Keratinocyte (primary cell): Measurements from ENCODE around the gene MIB1. TPM values are rescaled to one million over a fixed set of nuclear protein-coding genes. Genes with fewer than 3 reads are reported as not detected.

Experiments
- DNase-seq: peaks from one replicate; pipeline ENCODE4 v3.0.0-alpha.2; 2011; ENCODE audit warnings: low read depth, missing footprints, low spot score
- FAIRE-seq: peaks from 2 replicates; lab custom pipeline; 2011; peaks lifted over from hg19 to GRCh38; lab: Jason Lieb, UNC
- H2AFZ ChIP-seq: 2 replicates; pipeline ENCODE4 v1.6.0; 2012; ENCODE audit warnings: low read length, control low read depth, inconsistent platforms; ENCODE audit not compliant: control insufficient read depth
- H3K27ac ChIP-seq: 2 replicates; pipeline ENCODE4 v1.5.1; 2011; ENCODE audit warnings: low read length; ENCODE audit not compliant: control insufficient read depth, insufficient read depth
- H3K27me3 ChIP-seq: 3 replicates; pipeline ENCODE4 v1.6.0; 2011; ENCODE audit warnings: low read length; ENCODE audit not compliant: control insufficient read depth, insufficient read depth; ENCODE audit errors: extremely low read depth
- H3K36me3 ChIP-seq, 2 experiments: 2 replicates in 1 of 2; 3 replicates in 1 of 2; pipeline ENCODE4 v1.5.1; 2011; ENCODE audit warnings: low read length in 2 of 2, mild to moderate bottlenecking in 1 of 2; ENCODE audit not compliant: control insufficient read depth in 2 of 2, insufficient read depth in 2 of 2; ENCODE audit errors: extremely low read depth in 1 of 2
- H3K4me1 ChIP-seq: 3 replicates; pipeline ENCODE4 v1.5.1; 2011; ENCODE audit warnings: low read length; ENCODE audit not compliant: control insufficient read depth, insufficient read depth; ENCODE audit errors: extremely low read depth
- H3K4me2 ChIP-seq: 3 replicates; pipeline ENCODE4 v1.6.0; 2011; ENCODE audit warnings: low read depth, low read length; ENCODE audit not compliant: control insufficient read depth, insufficient read depth; ENCODE audit errors: extremely low read depth
- H3K4me3 ChIP-seq, 3 experiments: fragments of 200-600 bp in 1 of 3; sonication (generic) in 1 of 3; 2 replicates in 2 of 3; 3 replicates in 1 of 3; pipeline ENCODE4 v1.5.1; 2011 to 2016; ENCODE audit warnings: low read length in 3 of 3, mild to moderate bottlenecking in 3 of 3, control low read depth in 2 of 3, inconsistent platforms in 1 of 3, low read depth in 1 of 3, mixed read lengths in 1 of 3, mixed run types in 1 of 3, moderate library complexity in 1 of 3; ENCODE audit not compliant: control insufficient read depth in 2 of 3, insufficient read depth in 2 of 3; ENCODE audit errors: extremely low read depth in 1 of 3
- H3K79me2 ChIP-seq: 2 replicates; pipeline ENCODE4 v1.6.0; 2012; ENCODE audit warnings: low read length; ENCODE audit not compliant: control insufficient read depth, insufficient read depth
- H3K9ac ChIP-seq: 3 replicates; pipeline ENCODE4 v1.6.0; 2011; ENCODE audit warnings: low read length; ENCODE audit not compliant: control insufficient read depth, insufficient read depth; ENCODE audit errors: extremely low read depth
- H3K9me1 ChIP-seq: 3 replicates; pipeline ENCODE4 v1.6.0; 2011; ENCODE audit warnings: low read length; ENCODE audit not compliant: control insufficient read depth, insufficient read depth; ENCODE audit errors: extremely low read depth
- H3K9me3 ChIP-seq: 2 replicates; pipeline ENCODE4 v1.5.1; 2012; ENCODE audit warnings: low read depth, low read length; ENCODE audit not compliant: control insufficient read depth
- H4K20me1 ChIP-seq: 3 replicates; pipeline ENCODE4 v1.6.0; 2011; ENCODE audit warnings: low read length; ENCODE audit not compliant: control insufficient read depth, insufficient read depth; ENCODE audit errors: extremely low read depth
- EZH2 ChIP-seq: IDR thresholded peaks from one replicate; pipeline ENCODE4 v1.6.1; 2012; ENCODE audit warnings: inconsistent platforms, mild to moderate bottlenecking, low read length, moderate library complexity
- dilution Hi-C: fragments of 300-500 bp; cut with MboI; formaldehyde crosslinking; loops from one replicate; pipeline ENCODE4 v1.7.0; 2020; ENCODE audit warnings: low sequenced_read_pairs; ENCODE audit not compliant: extremely low pct_ligation_motif_present
- polyA plus RNA-seq, 5 experiments: library from polyadenylated mRNA; depleted of rRNA in 3 of 5; stranded (reverse) in 3 of 5; stranded (forward) in 1 of 5; unstranded in 1 of 5; fragments of >200 nt; gene quantifications; 1 replicate in 1 of 5; 2 replicates in 3 of 5; 3 replicates in 1 of 5; pipeline versions ENCODE4 v1.2.1 to v1.2.3, GENCODE V29; 2011 to 2012; ENCODE audit warnings: missing spikeins in 2 of 5, low read depth in 1 of 5, low replicate concordance in 1 of 5
- TF ChIP-seq, protein P1 (sequence below), 3 experiments: IDR thresholded peaks in 1 of 3; conservative IDR thresholded peaks in 1 of 3; optimal IDR thresholded peaks in 1 of 3; 2 replicates in 2 of 3; 3 replicates in 1 of 3; pipeline versions ENCODE3 to v1.5.1; 2011; ENCODE audit warnings: low read length in 3 of 3, mild to moderate bottlenecking in 3 of 3, moderate library complexity in 2 of 3, control low read depth in 1 of 3, inconsistent platforms in 1 of 3; ENCODE audit not compliant: insufficient read depth in 2 of 3; ENCODE audit errors: extremely low read depth in 1 of 3

MIB1 gene
- polyA plus RNA-seq, 1 donor (not counting 4 experiments of a cell fraction or from before 2014, with no cell fraction given), result 24.8 TPM

DNA sequence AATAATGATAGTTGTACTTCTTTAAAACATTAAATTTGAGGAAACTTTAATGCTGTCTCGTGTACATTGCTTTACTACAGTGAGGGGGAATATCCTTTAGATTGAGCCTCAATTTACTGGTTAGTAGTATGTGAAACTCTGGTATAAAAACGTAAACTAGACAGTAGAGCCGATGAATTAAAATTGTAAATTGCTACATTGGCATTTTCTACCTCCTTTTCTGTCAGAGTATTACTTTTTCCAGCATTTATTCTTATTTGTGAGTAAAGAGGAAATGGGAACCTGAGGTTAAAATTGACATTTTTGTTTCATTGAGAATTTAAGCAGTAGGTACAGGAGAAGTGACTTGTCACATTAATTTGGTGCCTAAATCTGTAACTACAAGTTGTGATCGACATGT, 128.2 kb downstream of the MIB1 start:
- Histone ChIP-seq H3K36me3 (peaks cover 0 to 1% of the 10 kb centered on the region in 2 experiments), H3K27me3 (no peaks in the 10 kb centered on the region), H2AFZ (no peak overlapping the region), H3K4me3 (no peak overlapping the region), H3K4me1 (no peaks in the 10 kb centered on the region), H3K9me1 (no peaks in the 10 kb centered on the region), H3K4me2 (no peak overlapping the region), H3K79me2 (no peaks in the 10 kb centered on the region), H3K27ac (no peak overlapping the region), H4K20me1 (no peaks in the 10 kb centered on the region), H3K9ac (no peak overlapping the region), H3K9me3 (no peaks in the 10 kb centered on the region)
- DNase-seq (no peak), FAIRE-seq (no peak)
- dilution Hi-C loops, result no loop called here
- TF ChIP-seq, protein P1, sequence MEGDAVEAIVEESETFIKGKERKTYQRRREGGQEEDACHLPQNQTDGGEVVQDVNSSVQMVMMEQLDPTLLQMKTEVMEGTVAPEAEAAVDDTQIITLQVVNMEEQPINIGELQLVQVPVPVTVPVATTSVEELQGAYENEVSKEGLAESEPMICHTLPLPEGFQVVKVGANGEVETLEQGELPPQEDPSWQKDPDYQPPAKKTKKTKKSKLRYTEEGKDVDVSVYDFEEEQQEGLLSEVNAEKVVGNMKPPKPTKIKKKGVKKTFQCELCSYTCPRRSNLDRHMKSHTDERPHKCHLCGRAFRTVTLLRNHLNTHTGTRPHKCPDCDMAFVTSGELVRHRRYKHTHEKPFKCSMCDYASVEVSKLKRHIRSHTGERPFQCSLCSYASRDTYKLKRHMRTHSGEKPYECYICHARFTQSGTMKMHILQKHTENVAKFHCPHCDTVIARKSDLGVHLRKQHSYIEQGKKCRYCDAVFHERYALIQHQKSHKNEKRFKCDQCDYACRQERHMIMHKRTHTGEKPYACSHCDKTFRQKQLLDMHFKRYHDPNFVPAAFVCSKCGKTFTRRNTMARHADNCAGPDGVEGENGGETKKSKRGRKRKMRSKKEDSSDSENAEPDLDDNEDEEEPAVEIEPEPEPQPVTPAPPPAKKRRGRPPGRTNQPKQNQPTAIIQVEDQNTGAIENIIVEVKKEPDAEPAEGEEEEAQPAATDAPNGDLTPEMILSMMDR (optimal IDR thresholded peaks at IDR 0.05 in 1 of 3, IDR thresholded peaks at IDR 0.05 in 1 of 3, conservative IDR thresholded peaks at IDR 0.05 in 1 of 3; ENCODE audit: extremely low read depth in 1 of 3, insufficient read depth in 2 of 3, low read length in 3 of 3), result no peak
- TF ChIP-seq EZH2, result no peak

DNA sequence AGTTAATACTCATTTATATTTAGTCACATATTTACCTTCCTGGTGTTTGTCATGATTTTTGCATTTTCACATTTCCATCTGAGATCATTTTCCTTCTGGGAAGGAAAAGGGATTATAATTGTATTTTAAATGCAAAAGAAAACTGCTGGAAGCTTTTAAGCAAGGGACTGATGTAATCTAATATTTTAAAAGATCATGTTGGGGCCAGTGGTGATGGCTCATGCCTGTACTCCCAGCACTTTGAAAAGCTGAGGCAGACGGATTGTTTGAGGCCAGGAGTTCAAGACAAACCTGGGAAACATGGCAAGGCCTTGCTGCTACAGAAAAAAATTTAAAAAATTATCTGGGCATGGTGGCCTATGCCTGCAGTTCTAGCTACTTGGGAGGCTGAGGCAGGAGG, 149.0 kb downstream of the MIB1 start:
- H4K20me1 ChIP-seq, result no peaks in the 10 kb centered on the region
- dilution Hi-C loops, result no loop called here
- no peak overlapping the region for H3K4me2 ChIP-seq
- FAIRE-seq (no peak), DNase-seq (no peak)
- H3K4me3 ChIP-seq, result no peak overlapping the region
- no peaks in the 10 kb centered on the region for H3K9me3 ChIP-seq
- H3K27ac ChIP-seq, result no peak overlapping the region
- no peak overlapping the region for H3K9ac ChIP-seq
- H2AFZ ChIP-seq, result no peak overlapping the region
- H3K79me2 ChIP-seq, result no peaks in the 10 kb centered on the region
- H3K4me1 ChIP-seq, result no peaks in the 10 kb centered on the region
- H3K27me3 ChIP-seq, result no peaks in the 10 kb centered on the region
- H3K36me3 ChIP-seq, result no peaks in the 10 kb centered on the region
- TF ChIP-seq EZH2, result no peak
- TF ChIP-seq, protein P1 (optimal IDR thresholded peaks at IDR 0.05 in 1 of 3, IDR thresholded peaks at IDR 0.05 in 1 of 3, conservative IDR thresholded peaks at IDR 0.05 in 1 of 3; ENCODE audit: extremely low read depth in 1 of 3, insufficient read depth in 2 of 3, low read length in 3 of 3), result no peak
- no peaks in the 10 kb centered on the region for H3K9me1 ChIP-seq
